HG03045 (cell line): ENCODE measurements around the gene MYCBPAP.

ENCODE experiments used
- ATAC-seq: cut with Tn5 transposase; IDR thresholded peaks from one replicate; pipeline ENCODE4 v1.9.1; 2021; ENCODE audit warnings: mild to moderate bottlenecking, moderate library complexity; ENCODE audit not compliant: unreplicated experiment

The MYCBPAP gene

DNA sequence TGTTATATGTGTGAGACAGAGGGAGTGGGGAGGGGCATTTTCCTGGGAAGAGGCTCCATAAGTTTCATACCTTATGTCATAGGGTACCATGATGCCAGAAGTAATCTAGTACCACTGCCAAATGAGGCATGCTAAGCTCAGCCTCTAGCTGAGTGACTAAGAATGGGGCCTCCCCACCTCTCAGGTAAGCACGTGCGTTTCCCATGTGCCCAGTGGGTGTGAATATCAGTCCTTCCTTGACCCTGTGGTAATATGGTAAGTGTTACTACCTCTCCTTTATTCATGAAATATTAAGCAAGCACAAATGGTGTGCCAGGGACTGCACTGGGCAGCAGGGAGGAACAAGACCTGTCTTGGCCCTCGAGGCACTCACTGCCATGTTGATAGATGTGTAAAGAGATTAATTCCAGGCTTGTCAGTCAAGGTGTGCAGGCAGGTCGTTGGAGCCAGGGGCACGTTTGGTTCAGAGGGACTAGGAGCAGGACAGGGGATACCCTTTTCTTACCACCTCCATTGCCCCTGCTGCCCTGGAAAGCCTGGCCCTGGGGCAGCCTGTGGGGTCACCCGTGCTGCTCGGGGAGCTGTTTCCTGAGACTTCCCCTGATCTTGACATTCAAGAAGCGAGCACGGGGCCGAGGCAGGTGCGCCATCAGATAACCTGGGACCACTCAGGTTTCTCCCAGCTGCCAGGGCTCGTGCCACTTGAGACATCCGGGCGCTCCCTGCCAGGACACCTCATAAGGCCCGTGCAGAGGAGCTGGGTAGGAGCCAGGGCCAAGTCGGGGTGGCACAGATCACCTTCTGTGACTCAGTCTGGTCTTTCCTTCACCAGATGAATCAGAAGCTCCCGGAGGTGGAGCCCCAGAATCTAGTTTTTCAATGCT, 20.8 kb upstream of the MYCBPAP start:
- no peak for ATAC-seq

DNA sequence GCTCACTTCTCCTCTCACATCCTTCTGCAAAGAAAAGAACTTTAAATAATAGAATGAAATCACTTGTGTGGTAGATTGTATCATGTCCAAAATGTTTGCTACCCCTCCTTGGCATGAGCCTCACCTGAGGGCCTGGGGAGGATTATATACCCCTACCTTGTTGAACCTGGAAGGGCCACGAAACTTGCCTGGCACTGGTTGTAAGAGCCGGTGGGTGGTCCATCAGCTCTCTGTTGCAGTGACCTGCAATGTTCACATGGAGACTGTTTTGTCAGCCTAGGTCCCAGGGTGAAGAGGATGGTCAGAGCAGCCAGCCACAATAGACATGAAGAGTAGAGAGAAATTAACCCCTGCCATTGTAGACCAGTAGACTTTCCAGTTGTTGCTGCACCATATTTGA, 19.4 kb upstream of the MYCBPAP start:
- no peak for ATAC-seq

DNA sequence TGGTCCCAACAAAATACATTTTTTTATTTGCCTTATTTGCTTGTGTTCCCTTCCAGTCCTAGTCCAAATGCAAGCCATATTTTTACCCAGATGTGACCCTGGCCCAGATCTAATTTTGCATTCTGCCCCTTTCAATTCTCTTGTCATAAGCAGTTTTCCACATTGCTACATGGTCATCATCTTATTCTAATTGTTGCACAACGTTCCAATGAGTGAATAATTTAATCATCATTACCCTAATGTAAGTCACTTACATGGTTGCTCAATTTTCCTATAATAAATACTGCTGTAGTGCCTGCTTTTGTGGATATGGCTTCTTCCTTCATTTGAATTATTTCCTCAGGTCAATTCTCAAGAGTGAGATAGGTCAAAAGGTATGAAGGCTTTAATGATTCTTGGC, 16.7 kb upstream of the MYCBPAP start:
- no peak for ATAC-seq

DNA sequence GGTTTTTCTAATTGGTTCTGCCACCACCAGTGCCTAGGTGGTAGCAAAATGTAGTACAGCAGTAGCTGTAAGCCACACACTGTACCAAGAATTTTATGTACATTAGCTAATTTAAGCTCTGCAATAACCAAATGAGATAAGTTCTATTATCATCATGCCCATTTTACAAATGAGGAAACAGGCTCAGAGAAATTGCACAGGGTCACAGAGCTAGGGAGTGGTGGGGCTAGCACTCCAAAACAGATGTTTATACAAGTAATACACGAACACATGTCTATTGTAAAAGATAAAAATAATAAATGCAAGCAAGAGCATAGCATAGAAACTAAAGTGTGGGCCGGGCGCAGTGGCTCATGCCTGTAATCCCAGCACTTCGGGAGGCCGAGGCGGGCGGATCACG, 16.0 kb upstream of the MYCBPAP start:
- no peak for ATAC-seq

DNA sequence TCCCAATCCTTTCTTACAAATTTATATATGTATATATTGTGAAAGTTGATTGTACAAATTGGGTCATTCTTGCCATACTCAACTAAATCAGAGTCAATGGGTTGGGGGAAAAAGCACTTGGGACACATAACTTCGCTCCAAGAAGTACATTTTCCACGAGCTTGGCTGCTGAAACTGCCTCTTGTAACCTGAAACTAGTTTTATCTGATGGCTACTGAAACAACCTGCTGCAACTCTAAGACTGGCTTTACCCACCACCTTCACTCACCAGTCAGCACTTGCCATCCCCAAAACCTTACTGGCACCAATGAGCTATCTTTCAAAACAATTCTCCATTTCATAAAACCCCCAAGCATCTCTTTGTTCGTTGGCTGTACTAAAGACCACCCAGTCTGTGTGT, 14.5 kb upstream of the MYCBPAP start:
- no peak for ATAC-seq

DNA sequence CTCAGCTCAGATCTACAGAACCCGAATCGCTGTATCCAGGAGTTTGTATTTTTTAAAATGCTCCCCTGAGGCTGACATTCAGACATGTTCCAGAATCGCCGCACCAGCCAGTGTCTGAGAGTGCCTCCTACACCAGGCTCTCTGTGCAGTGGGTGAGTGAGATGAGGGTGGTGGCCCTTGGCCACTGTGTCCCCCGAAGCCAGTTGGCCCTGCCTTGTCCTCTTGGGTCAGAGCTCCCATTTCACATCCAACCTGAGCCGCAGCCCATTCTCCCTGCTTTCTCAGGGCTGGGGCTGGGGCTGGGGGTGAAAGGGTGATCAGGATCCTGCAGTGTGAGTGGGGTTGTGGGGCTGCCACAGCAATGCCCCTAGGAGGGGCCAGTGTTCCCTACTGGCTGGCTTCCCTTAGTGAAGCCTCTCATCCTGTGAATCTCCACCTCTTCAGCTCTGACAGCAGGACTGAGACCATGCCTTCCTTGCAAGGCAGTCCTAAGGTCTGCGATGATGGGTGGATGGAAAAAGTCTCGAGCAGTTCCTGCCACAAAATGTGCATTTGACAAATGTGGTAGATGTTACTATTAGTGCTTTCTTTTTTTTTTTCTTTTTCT, 12.9 kb upstream of the MYCBPAP start:
- ATAC-seq: no peak

DNA sequence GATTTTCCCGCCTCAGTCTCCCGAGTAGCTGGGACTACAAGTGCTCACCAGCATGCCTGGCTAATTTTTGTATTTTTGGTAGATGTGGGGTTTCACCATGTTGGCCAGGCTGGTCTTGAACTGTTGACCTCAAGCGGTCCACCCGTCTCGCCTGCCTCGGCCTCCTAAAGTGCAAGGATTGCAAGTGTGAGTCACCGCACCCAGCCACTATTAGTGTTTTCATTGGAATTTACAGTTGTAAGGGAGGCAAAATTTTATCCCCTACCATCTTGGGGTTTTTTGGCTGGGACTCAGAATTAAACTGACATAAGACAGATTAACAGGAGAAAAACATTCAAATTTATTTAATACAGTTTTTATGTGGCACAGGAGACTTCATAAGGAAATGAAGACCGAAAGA, 12.3 kb upstream of the MYCBPAP start:
- ATAC-seq: no peak

DNA sequence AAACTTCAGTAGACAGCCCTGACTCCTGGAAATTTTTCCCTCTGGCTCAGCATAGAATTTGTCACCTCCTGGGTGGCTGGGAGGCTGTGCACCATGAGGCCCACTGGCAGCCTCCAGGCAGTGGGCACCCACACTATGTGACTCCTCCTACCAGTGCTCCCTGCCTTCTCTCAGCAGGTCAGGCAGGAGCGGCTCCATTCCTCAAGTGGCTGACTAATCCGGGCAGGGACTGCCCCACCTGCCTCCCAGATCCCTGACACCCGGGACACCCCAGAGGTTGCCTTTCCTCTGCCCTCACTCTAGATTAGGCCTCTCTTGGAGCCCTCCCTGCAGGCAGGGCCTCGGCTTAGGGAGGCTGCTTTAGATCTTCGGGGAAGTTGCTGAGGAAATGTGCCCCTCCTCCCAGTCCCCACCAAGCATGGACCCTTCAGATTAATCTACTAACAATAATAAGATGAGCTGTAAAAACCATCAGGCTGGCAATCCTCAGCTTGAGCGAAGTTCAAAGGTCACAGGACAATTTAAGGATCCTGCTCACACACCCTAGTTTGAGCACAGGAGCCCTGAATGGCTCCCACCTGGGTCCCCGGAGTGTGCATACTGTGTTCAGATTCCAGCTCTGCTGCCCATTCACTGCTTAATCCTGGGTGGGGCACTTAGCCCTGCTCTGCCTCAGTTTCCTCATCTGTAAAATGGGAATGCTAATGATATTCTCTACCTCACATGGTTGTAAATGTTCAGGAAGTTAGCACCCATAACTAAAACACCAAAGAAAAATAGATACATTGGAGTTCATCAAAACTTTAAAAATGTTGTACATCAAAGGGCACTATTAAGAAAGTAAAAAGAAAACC, 10.0 kb upstream of the MYCBPAP start:
- no peak for ATAC-seq

DNA sequence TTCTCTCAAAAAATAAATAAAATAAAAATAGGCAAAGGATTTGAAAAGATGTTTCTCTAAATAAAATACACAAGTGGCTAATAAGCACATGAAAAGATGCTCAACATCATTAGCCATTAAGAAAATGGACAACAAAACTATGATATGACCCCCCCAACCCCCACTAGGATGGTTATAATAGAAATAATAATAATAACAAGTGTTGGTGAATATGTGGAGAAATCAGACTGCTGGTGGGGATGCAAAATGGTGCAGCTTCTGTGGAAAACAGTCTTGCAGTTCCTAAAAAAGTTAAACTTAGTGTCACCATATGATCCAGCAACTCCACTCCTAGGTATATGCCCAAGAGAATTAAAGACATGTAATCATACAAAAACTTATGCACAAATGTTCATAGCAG, 9.0 kb upstream of the MYCBPAP start:
- no peak for ATAC-seq

DNA sequence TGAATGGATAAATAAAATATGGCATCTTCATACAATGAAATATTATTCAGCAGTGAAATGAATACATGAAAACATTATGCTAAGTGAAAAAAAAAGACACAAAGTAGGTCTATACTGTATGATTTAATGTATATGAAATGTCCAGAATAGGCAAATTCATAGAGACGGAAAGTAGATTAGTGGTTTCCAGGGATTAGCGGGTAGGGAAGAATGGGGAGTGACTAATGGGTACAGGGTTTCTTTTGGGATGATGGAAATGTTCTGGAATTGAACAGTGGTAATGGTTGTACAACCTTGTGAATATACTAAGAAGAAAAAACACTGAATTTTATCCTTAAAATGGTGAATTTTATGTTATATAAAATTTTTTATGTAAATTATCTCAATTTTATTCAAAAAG, 8.5 kb upstream of the MYCBPAP start:
- no peak for ATAC-seq

DNA sequence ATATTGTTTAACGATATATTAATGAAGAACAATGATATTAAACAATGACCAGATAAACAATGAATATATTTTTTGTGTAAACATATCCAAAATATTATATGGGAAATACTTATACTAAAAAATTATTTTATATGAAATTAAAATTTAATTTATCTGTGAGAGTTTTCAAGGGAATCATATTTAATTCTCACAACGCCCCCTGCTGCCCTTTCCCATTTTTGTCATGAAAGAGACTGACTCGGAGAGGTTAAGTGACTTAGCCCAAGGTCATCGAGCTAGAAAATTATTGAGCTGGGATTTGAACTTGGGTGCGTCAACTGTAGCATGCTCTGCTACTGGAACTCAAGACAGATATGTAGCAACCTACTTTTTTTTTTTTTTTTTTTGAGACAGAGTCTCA, 7.2 kb upstream of the MYCBPAP start:
- no peak for ATAC-seq

DNA sequence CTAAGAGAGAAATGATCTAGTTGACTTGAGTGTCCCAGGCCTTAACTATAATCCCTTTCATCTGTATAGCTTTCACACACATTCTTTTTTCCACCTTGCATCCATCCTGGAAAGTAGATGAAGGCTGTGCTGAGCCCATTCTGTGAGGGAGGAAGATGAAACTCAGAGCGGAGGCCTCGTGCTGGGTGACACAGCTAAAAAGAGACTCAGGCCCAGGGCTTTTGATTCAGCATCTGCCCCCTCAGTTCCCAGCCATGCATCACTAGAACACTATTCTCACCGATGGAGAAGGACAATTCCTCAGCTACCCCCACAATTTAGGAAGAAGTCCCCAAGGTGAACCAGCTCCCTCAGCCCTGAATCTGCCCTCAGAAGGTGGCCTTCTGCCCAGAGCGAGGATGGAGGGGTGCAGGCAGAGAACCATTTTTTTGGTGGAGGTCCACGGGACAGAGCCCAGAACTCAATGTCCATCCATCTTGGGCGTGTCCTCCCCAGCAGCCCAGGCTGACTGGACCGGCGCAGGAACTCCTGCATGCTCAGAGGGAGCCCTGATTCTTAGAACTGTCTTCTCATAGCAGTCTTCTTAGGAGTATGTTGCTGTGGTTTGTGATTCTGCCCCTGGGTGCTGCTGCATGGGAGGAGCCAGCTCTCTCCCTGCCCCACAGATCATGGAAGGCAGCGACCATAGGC, 5.8 kb upstream of the MYCBPAP start:
- no peak for ATAC-seq

DNA sequence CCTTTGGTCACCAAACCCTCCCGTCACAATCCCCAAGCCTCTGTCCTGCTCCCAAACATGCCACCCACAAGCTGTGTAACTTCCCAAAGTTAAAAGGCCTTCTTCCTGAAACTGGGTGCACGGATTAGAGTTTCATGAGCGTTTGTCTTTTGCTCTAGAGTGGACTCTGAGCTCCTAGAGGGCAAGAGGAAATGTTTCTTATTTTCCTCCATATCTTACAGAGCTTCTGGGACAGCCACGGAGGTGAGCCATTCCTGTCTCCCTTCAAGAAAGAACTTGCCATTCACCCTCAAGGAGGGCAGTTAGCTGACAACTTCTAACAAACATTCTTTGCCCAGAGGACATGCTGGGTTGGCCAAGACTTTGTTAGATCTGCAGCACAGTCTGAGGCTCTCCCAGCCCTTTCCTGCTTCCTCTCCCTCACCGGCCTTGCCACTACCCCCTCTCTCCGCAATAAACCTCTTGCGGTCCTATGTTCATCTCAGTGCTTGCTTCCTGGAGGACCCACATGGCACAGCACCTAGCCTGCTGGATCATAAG, 2.6 kb upstream of the MYCBPAP start:
- ATAC-seq: no peak

DNA sequence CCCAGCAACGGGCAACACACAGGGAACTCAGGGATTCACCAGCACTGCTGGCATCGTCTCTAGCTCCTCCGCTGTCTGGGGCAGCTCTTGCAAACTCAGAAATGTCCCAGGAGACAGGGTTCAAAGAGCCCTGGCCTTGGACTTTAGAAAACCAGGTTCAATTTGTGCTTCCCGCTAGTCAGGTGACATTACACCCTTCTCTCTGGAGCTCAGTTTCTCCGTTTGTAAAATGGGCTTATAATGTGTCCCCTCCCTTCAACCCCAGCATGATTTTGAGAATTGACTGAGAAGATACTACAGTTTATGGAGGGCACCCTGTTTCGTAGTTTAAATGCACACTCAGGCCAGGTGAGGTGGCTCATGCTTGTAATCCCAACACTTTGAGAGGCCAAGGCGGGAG, 1.9 kb upstream of the MYCBPAP start:
- ATAC-seq: no peak

DNA sequence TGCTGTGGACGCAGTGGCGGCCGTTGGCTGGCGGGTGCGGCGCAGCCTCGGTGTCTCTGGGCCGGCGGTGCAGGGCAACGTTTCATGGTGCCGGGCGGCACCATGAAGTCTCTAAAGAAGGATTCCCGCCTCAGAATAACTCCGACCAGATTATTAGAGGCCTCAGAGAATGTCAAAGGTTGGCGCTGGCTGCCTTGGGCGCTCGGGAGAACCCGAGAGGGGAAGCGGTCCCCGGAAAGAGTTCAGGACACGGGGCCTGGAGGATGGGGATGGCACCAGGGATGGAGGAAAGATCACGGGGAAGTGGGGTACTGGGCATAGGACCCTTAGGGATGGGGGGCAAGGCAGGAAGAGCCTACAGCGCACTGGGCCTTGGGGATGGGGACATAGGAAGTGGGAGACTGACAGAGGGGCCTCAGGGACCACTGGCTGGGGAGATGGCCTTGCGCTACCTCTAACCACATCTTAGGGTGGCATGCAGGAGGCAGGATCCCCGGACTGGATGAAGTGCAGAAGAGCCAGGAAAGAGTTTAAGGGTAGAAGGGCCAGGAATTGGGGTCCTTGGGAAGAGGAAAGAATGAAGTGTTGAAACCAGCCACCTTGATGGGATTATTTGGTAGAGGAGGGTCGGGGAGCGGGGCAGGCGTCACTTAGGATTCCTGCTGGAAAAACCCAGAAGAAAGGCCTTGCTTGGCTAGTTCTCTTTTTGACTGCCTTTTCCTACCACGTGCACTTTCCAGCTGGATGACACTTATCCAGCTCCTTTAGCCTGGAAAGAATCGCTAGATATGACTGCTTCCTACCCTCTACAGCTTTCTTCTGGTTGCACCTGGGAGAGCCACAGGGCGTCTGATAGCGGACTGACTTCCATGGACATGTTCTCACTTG, 578 bp downstream of the MYCBPAP start:
- ATAC-seq: no peak

DNA sequence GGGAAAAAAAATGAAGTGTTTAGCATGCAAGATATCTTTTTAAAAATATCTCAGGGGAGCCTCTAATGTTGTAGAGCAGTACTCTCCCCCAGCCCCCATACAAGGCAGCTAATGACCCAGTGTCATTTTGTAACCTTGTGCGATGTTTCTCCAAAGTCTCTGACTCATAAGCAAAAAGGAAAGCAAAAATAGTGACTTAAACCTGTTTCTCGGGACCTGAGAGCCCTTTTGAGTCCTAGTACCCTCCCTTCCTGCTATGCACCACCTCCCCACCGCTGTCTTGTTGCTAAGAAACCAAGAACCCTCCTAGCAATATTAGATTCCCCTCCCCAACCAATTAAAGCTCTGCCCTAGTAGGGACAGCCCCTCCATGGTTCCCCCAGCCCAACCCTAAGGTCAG, 2.8 kb downstream of the MYCBPAP start:
- peak; percentile 69 for ATAC-seq

DNA sequence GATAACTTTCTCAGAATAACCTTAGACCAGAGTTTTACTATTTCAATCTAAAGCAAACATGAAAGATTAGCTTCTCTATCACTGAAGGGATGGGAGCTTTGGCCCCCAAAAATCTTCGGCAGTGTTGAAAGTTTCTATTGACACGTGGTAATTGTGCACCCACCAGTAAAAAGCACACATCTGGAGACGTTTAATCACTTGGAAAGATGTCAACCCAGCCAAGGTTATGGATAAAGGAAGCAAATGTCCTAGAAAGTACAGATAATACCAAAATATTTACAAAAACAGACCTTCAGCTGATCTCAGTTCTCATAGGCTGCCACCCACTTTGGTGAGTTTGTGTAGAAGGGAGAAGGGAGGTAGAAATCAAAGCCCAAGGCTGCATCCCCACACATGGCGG, 5.3 kb downstream of the MYCBPAP start:
- no peak for ATAC-seq

DNA sequence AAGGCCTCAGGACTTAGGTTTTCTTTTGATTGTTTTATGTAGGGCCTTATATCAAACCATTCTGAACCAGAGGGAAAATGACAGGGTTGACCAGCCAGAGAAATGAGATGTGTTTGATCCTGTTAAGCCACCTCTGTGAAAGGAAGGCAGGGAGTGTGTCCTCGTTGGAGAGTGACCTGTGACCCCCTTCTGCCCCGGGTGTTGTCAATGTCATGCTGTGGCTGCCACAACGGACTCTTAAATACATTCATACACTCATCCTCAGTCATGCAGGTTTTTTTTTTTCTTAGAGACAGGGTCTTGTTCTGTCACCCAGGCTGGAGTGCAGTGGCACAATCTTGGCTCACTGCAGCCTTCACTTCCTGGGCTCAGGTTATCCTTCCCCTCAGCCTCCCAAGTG, 6.1 kb downstream of the MYCBPAP start:
- no peak for ATAC-seq

DNA sequence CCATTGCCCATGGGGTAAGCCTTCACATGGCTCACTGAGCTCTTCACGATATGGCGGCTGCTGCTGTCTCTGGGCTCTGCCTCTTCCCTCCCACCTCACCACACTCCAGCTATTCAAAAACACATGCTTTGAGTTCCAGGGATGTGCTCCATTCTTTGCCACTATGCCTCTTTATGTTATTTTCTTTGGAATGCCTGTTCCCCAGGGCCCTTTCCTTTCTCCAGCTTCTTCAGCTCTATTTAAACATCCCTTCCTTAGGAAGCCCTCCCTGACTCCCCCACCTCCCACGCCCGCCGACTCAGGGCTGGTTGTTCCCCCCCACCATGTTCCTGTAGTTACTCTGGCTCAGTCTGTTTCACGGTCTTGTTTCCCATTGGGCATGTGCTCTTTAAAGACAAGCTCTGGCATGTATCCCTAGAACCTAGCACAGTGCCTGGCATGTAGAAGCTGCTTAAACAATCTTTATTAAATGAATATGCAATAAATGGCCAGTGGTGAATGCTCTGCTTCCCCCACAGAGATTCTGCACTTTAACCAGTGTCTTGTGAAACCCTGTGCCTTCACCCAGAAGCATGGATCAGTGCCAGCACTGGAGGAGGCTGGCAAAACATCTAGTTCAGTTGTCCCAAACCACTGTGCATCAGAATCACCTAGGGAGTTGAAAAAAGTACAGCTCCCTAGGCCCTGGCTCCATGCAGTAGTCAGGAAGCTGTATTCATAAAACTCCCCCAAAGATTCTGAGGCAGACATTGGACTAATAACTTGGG, 6.9 kb downstream of the MYCBPAP start:
- no peak for ATAC-seq
